Jurkat, Clone E6-1 (cell line): ENCODE data around the gene DIS3L2.
"Not testable (repeated sequence)": the region's sequence is repeated elsewhere in the genome, so short reads cannot be mapped to it uniquely, and the experiment has no call there.

Source experiments
- DNase-seq: peaks from one replicate; pipeline ENCODE4 v3.0.0-alpha.2; 2011; ENCODE audit warnings: low read depth, low spot score
- H3K4me3 ChIP-seq: 2 replicates; pipeline ENCODE4 v1.5.1; 2011; ENCODE audit warnings: mild to moderate bottlenecking, low read length, control low read depth, moderate library complexity

The DIS3L2 gene

DNA sequence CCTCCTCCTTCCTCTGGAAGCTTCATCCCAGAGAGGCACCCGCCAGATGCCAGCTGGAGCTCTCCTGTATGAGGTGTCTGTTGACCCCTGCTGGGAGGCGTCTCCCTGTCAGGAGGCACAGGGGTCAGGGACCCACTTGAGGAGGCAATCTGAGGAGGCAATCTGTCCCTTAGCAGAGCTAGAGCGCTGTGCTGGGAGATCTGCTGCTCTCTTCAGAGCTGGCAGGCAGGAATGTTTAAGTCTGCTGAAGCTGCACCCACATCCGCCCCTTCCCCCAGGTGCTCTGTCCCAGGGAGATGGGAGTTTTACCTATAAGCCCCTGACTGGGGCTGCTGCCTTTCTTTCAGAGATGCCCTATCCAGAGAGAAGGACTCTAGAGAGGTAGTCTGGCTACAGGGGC lies 75.4 kb downstream of the DIS3L2 start:
- H3K4me3 ChIP-seq, DNase-seq: not testable (repeated sequence)

- peak; percentile 80 for DNase-seq
- H3K4me3 ChIP-seq: no peak overlapping the region
Observed at GRCh38 chr2:232038251-232038880, 76.9 kb downstream of the DIS3L2 start.

GRCh38 chr2:232038881-232039485 lies 77.5 kb downstream of the DIS3L2 start:
- no peak overlapping the region for H3K4me3 ChIP-seq
- no peak for DNase-seq

- H3K4me3 ChIP-seq: no peak overlapping the region
- no peak for DNase-seq
Observed at GRCh38 chr2:232042911-232043574, 81.5 kb downstream of the DIS3L2 start.

- DNase-seq: no peak
- no peak overlapping the region for H3K4me3 ChIP-seq
Observed at GRCh38 chr2:232043966-232044365, 82.5 kb downstream of the DIS3L2 start.

DNA sequence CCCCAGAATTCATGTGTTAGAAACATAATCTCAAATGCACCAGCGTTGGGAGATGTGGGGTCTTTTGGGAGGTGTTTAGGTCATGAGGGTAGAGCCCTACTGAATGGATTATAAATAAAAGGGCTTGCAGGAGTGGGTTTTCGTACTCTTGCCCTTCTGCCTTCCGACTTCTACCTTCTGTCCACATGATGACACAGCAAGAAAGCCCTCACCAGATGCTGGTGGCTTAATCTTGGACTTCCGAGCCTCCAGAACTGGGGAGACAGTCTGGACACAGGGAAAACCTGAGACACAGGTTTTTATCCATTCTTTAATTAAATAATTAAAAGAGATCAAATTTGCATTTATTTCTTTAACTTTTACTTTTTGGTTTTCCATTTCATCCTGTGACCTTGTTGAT lies 87.8 kb downstream of the DIS3L2 start:
- DNase-seq: no peak
- no peak overlapping the region for H3K4me3 ChIP-seq

DNA sequence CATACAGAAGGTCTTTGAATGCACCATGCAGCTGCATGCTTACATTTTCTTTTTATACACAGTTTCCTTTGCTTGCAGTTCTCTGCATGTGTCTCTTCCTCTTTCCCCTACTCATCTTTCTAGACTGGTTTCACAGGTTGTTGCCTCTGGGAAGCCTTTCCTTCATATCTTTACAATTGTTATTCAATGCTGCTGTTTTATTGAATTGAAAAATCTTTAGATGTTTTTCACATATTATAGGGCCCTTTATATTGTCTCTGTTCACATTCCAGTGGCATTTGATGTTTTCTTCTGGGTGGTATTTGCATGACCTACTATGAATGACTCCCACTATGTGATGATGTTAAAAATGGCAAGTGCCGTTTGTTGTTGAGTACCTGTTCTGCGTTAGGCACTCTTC lies 91.1 kb downstream of the DIS3L2 start:
- no peak for DNase-seq
- no peak overlapping the region for H3K4me3 ChIP-seq

- DNase-seq: no peak
- no peak overlapping the region for H3K4me3 ChIP-seq
Observed at GRCh38 chr2:232053777-232054176, 92.3 kb downstream of the DIS3L2 start.

DNA sequence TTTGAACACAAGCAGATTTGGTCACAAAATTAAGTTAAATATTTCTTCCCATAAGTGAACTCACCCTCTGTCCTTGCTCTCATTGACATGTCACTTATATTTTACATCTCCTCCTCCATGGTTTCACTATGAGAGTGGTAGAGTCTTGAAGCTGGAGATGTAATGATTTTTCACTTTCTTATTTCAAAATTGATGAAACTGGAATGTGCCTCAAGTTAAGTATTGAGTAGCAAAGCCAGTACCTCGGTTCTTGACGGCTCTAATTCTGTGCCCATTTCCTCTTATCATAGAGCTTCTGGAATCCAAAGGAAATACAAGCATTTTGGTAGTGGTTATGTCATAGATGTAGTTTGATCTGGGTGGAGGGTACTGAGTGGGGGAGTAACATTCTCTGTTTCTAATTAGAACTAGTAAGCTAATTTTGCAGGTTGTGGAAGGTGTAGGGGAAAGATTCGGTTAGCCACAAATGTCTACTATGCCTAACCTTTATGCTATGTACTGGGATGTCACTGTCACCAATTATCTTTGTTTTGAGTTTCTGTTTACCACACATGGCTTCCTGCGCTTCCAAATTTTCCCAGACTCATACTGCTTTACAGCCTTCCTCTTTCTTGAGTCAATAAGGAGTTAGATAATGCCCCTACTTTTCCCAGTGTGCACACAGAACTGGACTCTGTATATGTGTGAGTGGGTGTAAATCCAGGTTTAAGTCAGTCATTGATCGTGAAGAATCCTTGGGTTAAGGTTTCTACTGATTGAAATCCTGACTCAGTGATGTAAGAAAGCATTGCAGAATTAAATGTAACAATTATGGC lies 96.8 kb downstream of the DIS3L2 start:
- no peak for DNase-seq
- no peak overlapping the region for H3K4me3 ChIP-seq

DNA sequence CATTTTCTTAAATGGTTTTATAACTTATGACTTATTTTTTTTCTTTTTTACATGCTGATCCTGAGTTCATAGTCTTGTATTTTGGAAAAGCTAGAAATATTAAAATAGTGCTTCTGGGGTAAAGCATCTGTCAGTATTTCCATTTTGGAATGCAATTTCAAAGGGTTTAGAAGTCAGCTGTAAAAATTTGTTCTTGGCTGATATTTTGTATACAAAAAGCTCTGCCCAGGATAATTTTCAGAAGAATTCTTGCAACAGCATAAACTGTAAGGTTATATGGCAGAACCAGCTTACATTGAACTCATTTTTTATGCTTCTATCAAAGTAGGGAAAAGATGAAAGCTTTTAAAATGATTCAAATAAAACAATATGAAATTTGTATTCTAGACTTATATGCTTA lies 97.4 kb downstream of the DIS3L2 start:
- no peak overlapping the region for H3K4me3 ChIP-seq
- no peak for DNase-seq

GRCh38 chr2:232061265-232061664 lies 99.8 kb downstream of the DIS3L2 start:
- DNase-seq: no peak
- H3K4me3 ChIP-seq: no peak overlapping the region

DNA sequence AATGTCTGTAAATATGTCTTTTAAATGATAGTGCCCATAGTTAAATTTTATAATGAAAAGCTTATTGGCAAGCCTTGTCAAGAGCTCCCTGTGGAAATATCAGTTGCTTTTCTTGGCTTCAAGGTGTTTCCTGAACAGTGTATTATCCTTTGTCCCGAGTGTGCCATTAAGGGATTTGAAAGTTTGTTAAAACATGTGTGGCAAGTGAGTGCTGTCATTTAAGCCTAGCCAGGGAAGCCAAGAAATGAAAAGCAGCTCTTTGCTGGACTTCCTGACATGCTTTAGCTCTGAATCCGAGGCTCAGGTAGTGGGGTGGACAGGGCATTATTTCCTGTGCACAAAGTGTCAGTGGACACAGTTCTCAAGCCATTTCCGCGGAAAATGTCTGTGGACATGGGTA lies 111.5 kb downstream of the DIS3L2 start:
- no peak overlapping the region for H3K4me3 ChIP-seq

DNA sequence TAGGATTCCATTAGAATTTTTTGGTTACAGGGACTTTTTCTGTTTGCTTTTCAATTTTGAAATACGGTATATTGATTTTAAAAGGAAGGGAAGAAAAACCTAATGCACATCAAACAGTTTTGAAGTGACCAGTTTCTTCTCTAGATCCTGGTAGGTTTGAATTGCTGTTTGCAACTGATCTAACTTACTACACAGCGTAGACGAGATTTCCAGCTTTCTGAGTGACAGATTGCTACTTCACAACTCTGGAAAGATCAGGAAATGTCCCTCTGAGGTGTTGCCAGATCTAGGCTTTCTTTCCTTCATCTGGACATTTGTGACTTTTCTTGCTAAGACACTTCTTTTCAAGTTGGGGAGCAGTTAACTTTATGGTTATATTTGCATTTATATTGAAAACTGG lies 112.2 kb downstream of the DIS3L2 start:
- no peak for DNase-seq
- no peak overlapping the region for H3K4me3 ChIP-seq

More for the DNA sequence above, 111.5 kb downstream of the DIS3L2 start:
- no peak for DNase-seq

- DNase-seq: no peak
- no peak overlapping the region for H3K4me3 ChIP-seq
Observed at GRCh38 chr2:232075080-232075479, 113.6 kb downstream of the DIS3L2 start.

- no peak for DNase-seq
- H3K4me3 ChIP-seq: no peak overlapping the region
Observed at GRCh38 chr2:232075859-232076258, 114.3 kb downstream of the DIS3L2 start.

- DNase-seq: no peak
- H3K4me3 ChIP-seq: no peak overlapping the region
Observed at GRCh38 chr2:232076272-232076671, 114.8 kb downstream of the DIS3L2 start.

DNA sequence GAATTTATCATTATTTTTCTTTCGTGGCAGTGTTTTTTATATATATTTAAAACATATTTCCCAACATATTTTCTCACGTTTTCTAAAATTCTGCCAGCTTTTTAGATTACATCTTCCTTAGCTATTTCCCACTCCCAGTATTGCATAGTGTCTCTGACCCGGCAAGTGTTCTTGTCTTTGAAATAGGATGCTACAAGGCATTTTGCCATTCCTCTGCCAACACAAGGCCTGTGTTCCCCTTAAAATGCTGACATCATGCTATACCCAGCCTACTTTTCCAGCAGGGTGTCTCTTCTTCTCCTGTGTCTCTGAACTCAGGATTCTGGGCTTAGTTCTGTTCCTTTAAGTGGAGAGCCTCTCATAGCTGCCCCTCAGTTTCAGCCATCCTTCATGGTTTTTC lies 115.2 kb downstream of the DIS3L2 start:
- H3K4me3 ChIP-seq: no peak overlapping the region
- no peak for DNase-seq

GRCh38 chr2:232085164-232085563 lies 123.7 kb downstream of the DIS3L2 start:
- DNase-seq: no peak
- H3K4me3 ChIP-seq: no peak overlapping the region

DNA sequence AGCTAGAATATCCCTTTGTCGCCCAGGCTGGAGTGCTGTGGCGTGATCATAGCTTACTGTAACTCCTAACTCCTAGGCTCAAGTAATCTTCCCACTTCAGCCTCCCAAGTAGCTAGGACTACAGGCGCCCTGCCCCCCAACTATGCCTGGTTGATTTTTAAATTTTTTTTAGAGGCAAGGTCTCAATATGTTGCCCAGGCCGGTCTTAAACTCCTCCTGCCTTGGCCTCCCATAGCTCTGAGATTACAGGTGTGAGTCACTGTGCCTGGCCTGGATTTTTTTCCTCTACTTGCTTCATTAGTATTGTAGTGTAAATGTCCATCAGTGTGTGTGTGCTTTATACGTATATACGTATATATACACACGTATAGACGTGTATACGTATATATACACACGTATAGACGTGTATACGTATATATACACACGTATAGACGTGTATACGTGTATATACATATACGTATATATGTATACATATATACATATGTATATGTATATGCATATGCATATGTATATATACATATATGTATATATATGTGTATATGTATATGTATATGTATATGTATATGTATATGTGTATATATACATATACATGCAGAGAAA lies 124.4 kb downstream of the DIS3L2 start:
- no peak overlapping the region for H3K4me3 ChIP-seq
- DNase-seq: no peak

DNA sequence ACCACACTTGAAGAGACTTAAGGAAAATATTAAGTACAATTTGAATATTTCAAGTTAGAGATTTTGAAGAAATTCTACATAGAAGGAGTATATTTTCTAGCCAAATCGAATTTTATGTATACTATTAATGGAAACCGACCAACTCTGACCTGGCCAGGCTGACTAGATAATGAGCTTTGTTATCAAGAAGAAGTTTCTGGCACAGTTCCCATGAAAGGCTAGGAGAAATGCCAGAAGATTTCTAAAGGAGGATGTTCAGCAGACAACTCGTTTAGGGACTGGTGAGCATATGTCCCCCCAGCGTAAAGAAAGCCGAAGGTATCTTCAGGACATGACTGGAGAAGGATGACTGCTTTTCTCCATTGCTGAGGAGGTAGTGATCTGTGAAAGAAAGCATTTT lies 127.3 kb downstream of the DIS3L2 start:
- H3K4me3 ChIP-seq: no peak overlapping the region
- no peak for DNase-seq
